ENCODE measurements around the gene PSMG2. TPM values are rescaled to one million over a fixed set of nuclear protein-coding genes. Genes with fewer than 3 reads are reported as not detected.
A peak's percentile ranks its signal among the peaks of the same experiment; 100 is the strongest.

PSMG2 gene
- total and polyA plus RNA-seq, 7 experiments from 2014 or later: 49.9 to 126 (median 59.9) TPM

GRCh38 chr18:12737243-12737902 is 34.5 kb downstream of the PSMG2 start:
- Histone ChIP-seq H3K27ac (ENCODE audit: low read depth, low read length) (no peak overlapping the region), H3K4me3 (ENCODE audit: low read length) (no peak overlapping the region), H3K27me3 (ENCODE audit: control insufficient read depth in 2 of 2, insufficient read depth in 2 of 2, low read length in 2 of 2) (no peaks in the 10 kb centered on the region), H3K36me3 (ENCODE audit: control insufficient read depth in 2 of 3, insufficient read depth in 3 of 3, low read length in 3 of 3) (no peaks in the 10 kb centered on the region), H3K9me3 (ENCODE audit: control insufficient read depth in 2 of 3, low read length in 3 of 3) (no peaks in the 10 kb centered on the region), H3K4me1 (ENCODE audit: control insufficient read depth in 2 of 2, insufficient read depth in 2 of 2, low read length in 2 of 2) (no peaks in the 10 kb centered on the region)
- Mint-ChIP-seq H3K27me3 (no peaks in the 10 kb centered on the region), H3K27ac (no peak overlapping the region), H3K9me3 (no peaks in the 10 kb centered on the region), H3K36me3 (no peaks in the 10 kb centered on the region), H3K4me3 (no peak overlapping the region), H3K4me1 (no peaks in the 10 kb centered on the region)
- no peak for ATAC-seq
- ChIA-PET POLR2A (no interaction called here), CTCF (interaction anchor here (0.9 to 2.4 kb wide), 4 partner anchors 11 to 422 kb away, joined by 3 to 7 read pairs (median 4); no protein-coding TSS in a partner anchor)
- intact Hi-C loops (cut with micrococcal nuclease): no loop called here
- DNase-seq: no peak

GRCh38 chr18:12741351-12741750 is 38.5 kb downstream of the PSMG2 start:
- CTCF ChIA-PET: no interaction called here

DNA sequence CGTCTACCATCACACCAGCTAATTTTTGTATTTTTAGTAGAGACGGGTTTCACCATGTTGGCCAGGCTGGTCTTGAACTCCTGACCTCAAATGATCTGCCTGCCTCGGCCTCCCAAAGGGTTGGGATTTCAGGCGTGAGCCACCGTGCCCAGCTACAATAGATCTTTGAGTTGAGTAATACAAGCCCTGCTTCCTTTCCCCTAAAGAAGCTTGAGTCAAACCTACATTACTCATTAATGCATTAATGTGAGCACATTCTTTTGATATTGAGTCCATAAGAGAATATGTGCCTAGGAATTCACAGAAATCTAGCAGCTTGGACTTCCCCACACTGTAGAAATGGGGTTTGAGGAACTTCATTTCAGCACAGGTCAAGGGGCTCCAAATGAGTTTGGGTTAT is 39.6 kb downstream of the PSMG2 start:
- intact Hi-C loops (cut with micrococcal nuclease): loop anchor here in 1 of 2 donors (10.0 kb wide), 1 partner anchor 52 kb away; no protein-coding TSS in a partner anchor
- ATAC-seq: no peak
- H3K4me1 ChIP-seq (ENCODE audit: control insufficient read depth in 2 of 2, insufficient read depth in 2 of 2, low read length in 2 of 2): no peaks in the 10 kb centered on the region
- H3K4me3 Mint-ChIP-seq: no peak overlapping the region
- no peak for DNase-seq
- no peak overlapping the region for H3K27ac ChIP-seq (ENCODE audit: low read depth, low read length)
- H3K27me3 Mint-ChIP-seq: no peaks in the 10 kb centered on the region
- no peaks in the 10 kb centered on the region for H3K36me3 Mint-ChIP-seq
- H3K9me3 Mint-ChIP-seq: peaks cover 0 to 2% (median 0%) of the 10 kb centered on the region in 11 donors
- no peaks in the 10 kb centered on the region for H3K27me3 ChIP-seq (ENCODE audit: control insufficient read depth in 2 of 2, insufficient read depth in 2 of 2, low read length in 2 of 2)
- CTCF ChIA-PET: interaction anchor here (0.6 to 3.8 kb wide), 3 partner anchors 17 to 195 kb away, joined by 3 to 18 read pairs (median 3); no protein-coding TSS in a partner anchor
- H3K36me3 ChIP-seq (ENCODE audit: control insufficient read depth in 2 of 3, insufficient read depth in 3 of 3, low read length in 3 of 3): no peaks in the 10 kb centered on the region
- no peak overlapping the region for H3K4me3 ChIP-seq (ENCODE audit: low read length)
- POLR2A ChIA-PET: no interaction called here
- H3K4me1 Mint-ChIP-seq: peaks cover 0 to 5% (median 0%) of the 10 kb centered on the region in 7 donors
- H3K27ac Mint-ChIP-seq: no peak overlapping the region
- H3K9me3 ChIP-seq (ENCODE audit: control insufficient read depth in 2 of 3, low read length in 3 of 3): no peaks in the 10 kb centered on the region

More at GRCh38 chr18:12741351-12741750, 38.5 kb downstream of the PSMG2 start:
- ATAC-seq: no peak
- intact Hi-C loops (cut with micrococcal nuclease): loop anchor here in 1 of 2 donors (10.0 kb wide), 1 partner anchor 53 kb away; no protein-coding TSS in a partner anchor
- no peak overlapping the region for H3K4me3 ChIP-seq (ENCODE audit: low read length)
- no peaks in the 10 kb centered on the region for H3K9me3 ChIP-seq (ENCODE audit: control insufficient read depth in 2 of 3, low read length in 3 of 3)
- no peaks in the 10 kb centered on the region for H3K4me1 ChIP-seq (ENCODE audit: control insufficient read depth in 2 of 2, insufficient read depth in 2 of 2, low read length in 2 of 2)
- DNase-seq: no peak
- Mint-ChIP-seq H3K27me3 (no peaks in the 10 kb centered on the region), H3K4me1 (peaks cover 0 to 5% (median 0%) of the 10 kb centered on the region in 7 donors), H3K36me3 (no peaks in the 10 kb centered on the region), H3K9me3 (peaks cover 0 to 2% (median 0%) of the 10 kb centered on the region in 11 donors), H3K4me3 (no peak overlapping the region), H3K27ac (peak overlapping the region in 1 of 9 donors; percentile 56)
- POLR2A ChIA-PET: interaction anchor here (1.0 kb wide), 1 partner anchor 194 kb away, joined by 3 read pairs; no protein-coding TSS in a partner anchor
- no peak overlapping the region for H3K27ac ChIP-seq (ENCODE audit: low read depth, low read length)
- no peaks in the 10 kb centered on the region for H3K36me3 ChIP-seq (ENCODE audit: control insufficient read depth in 2 of 3, insufficient read depth in 3 of 3, low read length in 3 of 3)
- H3K27me3 ChIP-seq (ENCODE audit: control insufficient read depth in 2 of 2, insufficient read depth in 2 of 2, low read length in 2 of 2): no peaks in the 10 kb centered on the region

DNA sequence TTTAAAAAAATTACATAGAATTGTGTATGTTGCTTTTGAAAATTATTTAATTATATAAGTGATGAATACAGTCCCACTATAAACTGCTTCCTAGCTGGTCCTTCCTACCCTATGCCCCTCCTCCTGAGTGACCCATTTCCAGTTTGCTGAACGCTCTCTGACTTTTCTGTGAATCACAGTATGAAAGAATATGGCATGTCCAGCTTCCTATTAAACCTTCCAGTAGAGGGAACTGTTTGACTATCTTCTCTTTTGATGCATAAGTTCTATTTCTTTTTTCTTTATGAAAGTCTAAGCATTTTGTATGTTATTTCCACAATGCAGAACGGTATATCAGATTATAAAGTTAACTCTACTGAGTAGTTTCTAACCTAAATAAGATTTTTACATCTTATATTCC is 41.3 kb downstream of the PSMG2 start:
- no peak overlapping the region for H3K4me3 Mint-ChIP-seq
- Histone ChIP-seq H3K27ac (ENCODE audit: low read depth, low read length) (no peak overlapping the region), H3K4me1 (ENCODE audit: control insufficient read depth in 2 of 2, insufficient read depth in 2 of 2, low read length in 2 of 2) (no peaks in the 10 kb centered on the region), H3K9me3 (ENCODE audit: control insufficient read depth in 2 of 3, low read length in 3 of 3) (no peaks in the 10 kb centered on the region), H3K27me3 (ENCODE audit: control insufficient read depth in 2 of 2, insufficient read depth in 2 of 2, low read length in 2 of 2) (no peaks in the 10 kb centered on the region), H3K4me3 (ENCODE audit: low read length) (no peak overlapping the region), H3K36me3 (ENCODE audit: control insufficient read depth in 2 of 3, insufficient read depth in 3 of 3, low read length in 3 of 3) (no peaks in the 10 kb centered on the region)
- ChIA-PET POLR2A (no interaction called here), CTCF (interaction anchor here (0.5 to 3.8 kb wide), 4 partner anchors 8 to 415 kb away, joined by 3 to 18 read pairs (median 5); no protein-coding TSS in a partner anchor)
- DNase-seq: peak in 5 of 9 donors; percentile 13 to 38 (median 22)
- no peak overlapping the region for H3K27ac Mint-ChIP-seq
- H3K9me3 Mint-ChIP-seq: peaks cover 0 to 2% (median 0%) of the 10 kb centered on the region in 11 donors
- intact Hi-C loops (cut with micrococcal nuclease): loop anchor here (1.0 to 10.0 kb wide), 6 partner anchors 17 to 415 kb away; no protein-coding TSS in a partner anchor
- H3K27me3 Mint-ChIP-seq: no peaks in the 10 kb centered on the region
- ATAC-seq: peak; percentile 68
- H3K36me3 Mint-ChIP-seq: no peaks in the 10 kb centered on the region
- peaks cover 0 to 6% (median 5%) of the 10 kb centered on the region in 7 donors for H3K4me1 Mint-ChIP-seq

DNA sequence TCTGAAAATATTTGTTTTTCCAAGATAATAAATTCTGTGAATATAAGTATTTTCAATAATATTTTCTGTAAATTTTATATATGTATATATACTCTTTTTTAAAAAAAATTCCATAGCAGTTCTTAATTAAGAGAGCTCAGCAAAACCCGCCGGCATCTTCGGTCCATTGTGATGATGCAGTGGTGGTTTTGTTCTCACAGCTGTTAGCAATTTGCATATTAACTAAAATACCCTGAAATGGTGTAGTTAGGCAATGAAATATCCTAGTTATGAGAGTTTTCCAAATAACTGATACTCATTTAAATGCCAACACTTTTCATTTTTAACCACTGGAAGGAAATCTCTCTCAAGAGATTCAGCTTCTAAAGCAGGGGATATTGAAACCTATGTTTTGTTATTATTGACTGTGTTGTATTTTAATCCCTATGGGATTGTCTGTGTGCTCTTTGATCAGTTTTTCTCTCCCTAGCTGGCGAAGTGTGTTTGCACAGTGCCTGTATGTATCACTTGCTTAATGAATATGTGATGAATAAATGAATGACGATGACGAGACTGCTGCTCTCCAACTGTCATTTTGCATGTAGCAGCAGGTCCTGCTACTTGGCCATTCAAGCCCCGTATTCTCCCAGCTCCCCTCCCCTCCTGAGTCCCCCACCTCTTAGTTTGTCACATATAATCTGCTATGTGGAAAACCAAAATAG is 42.4 kb downstream of the PSMG2 start:
- ATAC-seq (no peak), DNase-seq (no peak)
- CTCF ChIA-PET: interaction anchor here (0.8 to 3.8 kb wide), 2 partner anchors 189 to 414 kb away, joined by 3 to 18 read pairs; no protein-coding TSS in a partner anchor
- H3K27ac Mint-ChIP-seq: no peak overlapping the region
- Histone ChIP-seq H3K4me1 (ENCODE audit: control insufficient read depth in 2 of 2, insufficient read depth in 2 of 2, low read length in 2 of 2) (peaks cover 0 to 4% of the 10 kb centered on the region in 2 donors), H3K4me3 (ENCODE audit: low read length) (no peak overlapping the region), H3K9me3 (ENCODE audit: control insufficient read depth in 2 of 3, low read length in 3 of 3) (no peaks in the 10 kb centered on the region), H3K27me3 (ENCODE audit: control insufficient read depth in 2 of 2, insufficient read depth in 2 of 2, low read length in 2 of 2) (no peaks in the 10 kb centered on the region), H3K36me3 (ENCODE audit: control insufficient read depth in 2 of 3, insufficient read depth in 3 of 3, low read length in 3 of 3) (no peaks in the 10 kb centered on the region), H3K27ac (ENCODE audit: low read depth, low read length) (no peak overlapping the region)
- no peaks in the 10 kb centered on the region for H3K27me3 Mint-ChIP-seq
- no peaks in the 10 kb centered on the region for H3K36me3 Mint-ChIP-seq
- intact Hi-C loops (cut with micrococcal nuclease): loop anchor here (2.0 to 10.0 kb wide), 3 partner anchors 18 to 137 kb away; partner anchors contain the start of gene PTPN2 (in 1 of the 2)
- H3K4me1 Mint-ChIP-seq: peaks cover 3 to 18% (median 16%) of the 10 kb centered on the region in 7 donors
- POLR2A ChIA-PET: no interaction called here
- H3K9me3 Mint-ChIP-seq: peaks cover 0 to 2% (median 0%) of the 10 kb centered on the region in 11 donors
- no peak overlapping the region for H3K4me3 Mint-ChIP-seq

DNA sequence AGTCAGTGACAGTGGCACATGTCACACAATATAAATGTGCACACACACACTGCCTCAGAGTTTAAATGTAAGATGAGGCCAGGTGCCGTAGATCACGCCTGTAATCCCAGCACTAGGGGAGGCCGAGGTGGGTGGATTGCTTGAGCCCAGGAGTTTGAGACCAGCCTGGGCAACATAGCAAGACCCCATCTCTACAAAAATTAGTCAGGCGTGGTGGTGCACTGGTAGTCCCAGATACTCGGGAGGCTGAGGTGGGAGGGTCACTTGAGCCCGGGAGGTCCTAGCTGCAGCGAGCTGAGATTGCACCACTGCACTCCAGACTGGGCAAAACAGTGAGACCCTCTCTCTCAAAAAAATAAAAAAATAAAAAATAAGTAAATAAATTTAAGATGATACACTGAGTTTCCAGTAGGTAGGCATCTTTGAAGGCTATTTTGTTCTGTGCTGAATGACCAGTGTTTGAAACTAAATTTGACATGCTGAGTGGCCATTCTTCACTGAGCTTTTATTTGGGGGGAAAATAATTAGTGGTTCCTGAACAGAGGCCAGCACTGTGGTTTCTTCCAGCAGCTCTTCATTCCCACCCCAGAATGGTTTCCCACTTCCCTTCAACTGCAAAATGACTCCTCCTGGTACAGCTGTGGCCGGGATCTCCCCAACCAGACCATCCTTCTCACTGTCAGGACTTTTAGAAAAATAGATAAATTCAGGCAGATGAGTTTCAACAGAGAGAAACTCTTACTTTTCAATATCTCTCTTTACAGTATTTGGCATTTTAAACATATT is 44.9 kb downstream of the PSMG2 start:
- Histone ChIP-seq H3K27ac (ENCODE audit: low read depth, low read length) (no peak overlapping the region), H3K36me3 (ENCODE audit: control insufficient read depth in 2 of 3, insufficient read depth in 3 of 3, low read length in 3 of 3) (no peaks in the 10 kb centered on the region), H3K27me3 (ENCODE audit: control insufficient read depth in 2 of 2, insufficient read depth in 2 of 2, low read length in 2 of 2) (no peaks in the 10 kb centered on the region), H3K4me3 (ENCODE audit: low read length) (no peak overlapping the region), H3K4me1 (ENCODE audit: control insufficient read depth in 2 of 2, insufficient read depth in 2 of 2, low read length in 2 of 2) (peaks cover 0 to 9% of the 10 kb centered on the region in 2 donors), H3K9me3 (ENCODE audit: control insufficient read depth in 2 of 3, low read length in 3 of 3) (no peaks in the 10 kb centered on the region)
- no peaks in the 10 kb centered on the region for H3K27me3 Mint-ChIP-seq
- H3K4me1 Mint-ChIP-seq: peaks cover 7 to 34% (median 23%) of the 10 kb centered on the region in 7 donors
- DNase-seq: no peak
- no peaks in the 10 kb centered on the region for H3K36me3 Mint-ChIP-seq
- intact Hi-C loops (cut with micrococcal nuclease): loop anchor here in 1 of 2 donors (5.0 to 10.0 kb wide), 2 partner anchors 47 to 135 kb away; partner anchors contain the start of gene PTPN2
- H3K27ac Mint-ChIP-seq: peak overlapping the region in 1 of 9 donors; percentile 26
- peaks cover 0 to 2% (median 0%) of the 10 kb centered on the region in 11 donors for H3K9me3 Mint-ChIP-seq
- no peak overlapping the region for H3K4me3 Mint-ChIP-seq
- POLR2A ChIA-PET: interaction anchor here (0.6 kb wide), 1 partner anchor 153 kb away, joined by 3 read pairs; no protein-coding TSS in a partner anchor
- CTCF ChIA-PET: interaction anchor here (1.1 kb wide), 1 partner anchor 187 kb away, joined by 8 read pairs; no protein-coding TSS in a partner anchor
- ATAC-seq: no peak

Measured in naive thymus-derived CD4-positive, alpha-beta T cell (primary cell).